ENCODE results near the gene HSBP1L1. TPM values are rescaled to one million over a fixed set of nuclear protein-coding genes. Genes with fewer than 3 reads are reported as not detected.

HSBP1L1 gene
- total and polyA plus RNA-seq, 4 donors = 12.2 to 61.0 (median 26.4) TPM

GRCh38 chr18:79930020-79930642 lies 34.3 kb upstream of the HSBP1L1 start:
- H3K4me3 ChIP-seq (ENCODE audit: low read depth in 1 of 3, low read length in 3 of 3) = no peak overlapping the region
- no peak for DNase-seq (ENCODE audit: low spot score)
- 99% methylated on average over 2 of the region's 2 CpGs for WGBS
- no peak for TF ChIP-seq TAF1 (conservative IDR thresholded peaks at IDR 0.05)
- TF ChIP-seq FOXA2 (IDR thresholded peaks at IDR 0.05) = no peak
- TF ChIP-seq, protein P1, sequence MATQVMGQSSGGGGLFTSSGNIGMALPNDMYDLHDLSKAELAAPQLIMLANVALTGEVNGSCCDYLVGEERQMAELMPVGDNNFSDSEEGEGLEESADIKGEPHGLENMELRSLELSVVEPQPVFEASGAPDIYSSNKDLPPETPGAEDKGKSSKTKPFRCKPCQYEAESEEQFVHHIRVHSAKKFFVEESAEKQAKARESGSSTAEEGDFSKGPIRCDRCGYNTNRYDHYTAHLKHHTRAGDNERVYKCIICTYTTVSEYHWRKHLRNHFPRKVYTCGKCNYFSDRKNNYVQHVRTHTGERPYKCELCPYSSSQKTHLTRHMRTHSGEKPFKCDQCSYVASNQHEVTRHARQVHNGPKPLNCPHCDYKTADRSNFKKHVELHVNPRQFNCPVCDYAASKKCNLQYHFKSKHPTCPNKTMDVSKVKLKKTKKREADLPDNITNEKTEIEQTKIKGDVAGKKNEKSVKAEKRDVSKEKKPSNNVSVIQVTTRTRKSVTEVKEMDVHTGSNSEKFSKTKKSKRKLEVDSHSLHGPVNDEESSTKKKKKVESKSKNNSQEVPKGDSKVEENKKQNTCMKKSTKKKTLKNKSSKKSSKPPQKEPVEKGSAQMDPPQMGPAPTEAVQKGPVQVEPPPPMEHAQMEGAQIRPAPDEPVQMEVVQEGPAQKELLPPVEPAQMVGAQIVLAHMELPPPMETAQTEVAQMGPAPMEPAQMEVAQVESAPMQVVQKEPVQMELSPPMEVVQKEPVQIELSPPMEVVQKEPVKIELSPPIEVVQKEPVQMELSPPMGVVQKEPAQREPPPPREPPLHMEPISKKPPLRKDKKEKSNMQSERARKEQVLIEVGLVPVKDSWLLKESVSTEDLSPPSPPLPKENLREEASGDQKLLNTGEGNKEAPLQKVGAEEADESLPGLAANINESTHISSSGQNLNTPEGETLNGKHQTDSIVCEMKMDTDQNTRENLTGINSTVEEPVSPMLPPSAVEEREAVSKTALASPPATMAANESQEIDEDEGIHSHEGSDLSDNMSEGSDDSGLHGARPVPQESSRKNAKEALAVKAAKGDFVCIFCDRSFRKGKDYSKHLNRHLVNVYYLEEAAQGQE (IDR thresholded peaks at IDR 0.05) = no peak
- TF ChIP-seq, protein P2, sequence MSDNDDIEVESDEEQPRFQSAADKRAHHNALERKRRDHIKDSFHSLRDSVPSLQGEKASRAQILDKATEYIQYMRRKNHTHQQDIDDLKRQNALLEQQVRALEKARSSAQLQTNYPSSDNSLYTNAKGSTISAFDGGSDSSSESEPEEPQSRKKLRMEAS (IDR thresholded peaks at IDR 0.05) = no peak
- no peak for TF ChIP-seq ZBTB33 (IDR thresholded peaks at IDR 0.05)
- no peak for TF ChIP-seq JUND (IDR thresholded peaks at IDR 0.05)
- no peak for TF ChIP-seq YY1 (IDR thresholded peaks at IDR 0.05)
- no peak for TF ChIP-seq FOXA1 (IDR thresholded peaks at IDR 0.05)
- no peak for TF ChIP-seq EGR1 (IDR thresholded peaks at IDR 0.05; ENCODE audit: low read depth in 2 of 2)
- TF ChIP-seq GABPA (IDR thresholded peaks at IDR 0.05 in 1 of 2, conservative IDR thresholded peaks at IDR 0.05 in 1 of 2) = no peak
- TF ChIP-seq SP1 (IDR thresholded peaks at IDR 0.05) = no peak
- TF ChIP-seq HNF4G (IDR thresholded peaks at IDR 0.05) = no peak
- no peak overlapping the region for H3K27ac ChIP-seq (ENCODE audit: low read depth in 1 of 2, low read length in 2 of 2)
- H3K9ac ChIP-seq (ENCODE audit: low read depth in 1 of 2, low read length in 2 of 2) = no peak overlapping the region
- no peaks in the 10 kb centered on the region for H3K27me3 ChIP-seq (ENCODE audit: control insufficient read depth in 4 of 4, insufficient read depth in 4 of 4, low read length in 3 of 4)
- H3K4me1 ChIP-seq (ENCODE audit: control insufficient read depth in 4 of 4, insufficient read depth in 4 of 4, low read length in 3 of 4) = peaks cover 1 to 23% (median 15%) of the 10 kb centered on the region in 4 donors
- peaks cover 3 to 31% (median 27%) of the 10 kb centered on the region in 4 donors for H3K36me3 ChIP-seq (ENCODE audit: control insufficient read depth in 4 of 4, insufficient read depth in 3 of 4, low read depth in 1 of 4, low read length in 3 of 4)
- peaks cover 0 to 3% (median 2%) of the 10 kb centered on the region in 4 donors for H3K9me3 ChIP-seq (ENCODE audit: control insufficient read depth in 4 of 4, low read length in 3 of 4)

GRCh38 chr18:79931475-79931874 lies 33.0 kb upstream of the HSBP1L1 start:
- Histone ChIP-seq H3K9ac (ENCODE audit: low read depth in 1 of 2, low read length in 2 of 2) (no peak overlapping the region), H3K4me3 (ENCODE audit: low read depth in 1 of 3, low read length in 3 of 3) (no peak overlapping the region), H3K36me3 (ENCODE audit: control insufficient read depth in 4 of 4, insufficient read depth in 3 of 4, low read depth in 1 of 4, low read length in 3 of 4) (peaks cover 3 to 24% (median 21%) of the 10 kb centered on the region in 4 donors), H3K27ac (ENCODE audit: low read depth in 1 of 2, low read length in 2 of 2) (no peak overlapping the region), H3K27me3 (ENCODE audit: control insufficient read depth in 4 of 4, insufficient read depth in 4 of 4, low read length in 3 of 4) (no peaks in the 10 kb centered on the region), H3K9me3 (ENCODE audit: control insufficient read depth in 4 of 4, low read length in 3 of 4) (peaks cover 0 to 3% (median 2%) of the 10 kb centered on the region in 4 donors), H3K4me1 (ENCODE audit: control insufficient read depth in 4 of 4, insufficient read depth in 4 of 4, low read length in 3 of 4) (peaks cover 11 to 33% (median 26%) of the 10 kb centered on the region in 4 donors)
- TF ChIP-seq, protein P3, sequence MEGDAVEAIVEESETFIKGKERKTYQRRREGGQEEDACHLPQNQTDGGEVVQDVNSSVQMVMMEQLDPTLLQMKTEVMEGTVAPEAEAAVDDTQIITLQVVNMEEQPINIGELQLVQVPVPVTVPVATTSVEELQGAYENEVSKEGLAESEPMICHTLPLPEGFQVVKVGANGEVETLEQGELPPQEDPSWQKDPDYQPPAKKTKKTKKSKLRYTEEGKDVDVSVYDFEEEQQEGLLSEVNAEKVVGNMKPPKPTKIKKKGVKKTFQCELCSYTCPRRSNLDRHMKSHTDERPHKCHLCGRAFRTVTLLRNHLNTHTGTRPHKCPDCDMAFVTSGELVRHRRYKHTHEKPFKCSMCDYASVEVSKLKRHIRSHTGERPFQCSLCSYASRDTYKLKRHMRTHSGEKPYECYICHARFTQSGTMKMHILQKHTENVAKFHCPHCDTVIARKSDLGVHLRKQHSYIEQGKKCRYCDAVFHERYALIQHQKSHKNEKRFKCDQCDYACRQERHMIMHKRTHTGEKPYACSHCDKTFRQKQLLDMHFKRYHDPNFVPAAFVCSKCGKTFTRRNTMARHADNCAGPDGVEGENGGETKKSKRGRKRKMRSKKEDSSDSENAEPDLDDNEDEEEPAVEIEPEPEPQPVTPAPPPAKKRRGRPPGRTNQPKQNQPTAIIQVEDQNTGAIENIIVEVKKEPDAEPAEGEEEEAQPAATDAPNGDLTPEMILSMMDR (IDR thresholded peaks at IDR 0.05; ENCODE audit: low read depth, low read length, missing input control) = no peak
- TF ChIP-seq RAD21 (IDR thresholded peaks at IDR 0.05) = no peak
- no peak for DNase-seq (ENCODE audit: low spot score)
- over 99% methylated on average over 2 of the region's 2 CpGs for WGBS
